NCI-H524 treated with DMSO at 0.1 percent for 48 hours (cell line): ENCODE data around the gene MAP2K7.
"Not testable (repeated sequence)": the region's sequence is repeated elsewhere in the genome, so short reads cannot be mapped to it uniquely, and the experiment has no call there.

Experiments used
- DNase-seq: peaks from one replicate; lab custom pipeline; 2025; lab: John Stamatoyannopoulos, UW

MAP2K7 gene

DNA sequence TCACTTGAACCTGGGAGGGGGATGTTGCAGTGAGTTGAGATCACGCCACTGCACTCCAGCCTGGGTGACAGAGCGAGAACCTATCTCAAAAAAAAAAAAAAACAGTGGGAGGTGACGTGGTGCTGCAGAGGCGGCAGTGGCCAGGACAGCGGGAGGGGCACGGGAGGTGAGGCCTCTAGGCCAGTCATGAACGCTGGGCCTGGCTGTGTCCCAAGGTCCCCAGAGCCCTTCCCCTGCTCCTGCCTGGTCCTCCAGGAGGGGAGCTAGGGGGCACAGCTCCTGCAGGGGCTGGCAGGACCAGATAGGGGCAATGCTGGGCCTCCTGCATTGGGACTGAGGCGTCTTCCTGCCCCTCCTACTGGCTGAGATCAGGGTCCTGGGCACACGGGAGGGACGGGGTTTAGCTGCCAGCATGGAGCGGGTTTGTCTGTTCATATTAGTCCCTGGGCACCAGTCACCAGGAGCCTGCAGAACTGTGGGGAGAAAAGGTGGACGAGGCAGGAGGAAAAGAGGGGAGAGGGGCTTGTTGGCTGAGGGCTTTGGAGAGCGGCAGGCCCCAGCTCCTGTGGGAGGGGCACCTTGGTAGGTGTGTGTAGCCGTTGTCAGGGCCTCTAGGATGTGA lies 4.5 kb downstream of the MAP2K7 start:
- DNase-seq = no peak

DNA sequence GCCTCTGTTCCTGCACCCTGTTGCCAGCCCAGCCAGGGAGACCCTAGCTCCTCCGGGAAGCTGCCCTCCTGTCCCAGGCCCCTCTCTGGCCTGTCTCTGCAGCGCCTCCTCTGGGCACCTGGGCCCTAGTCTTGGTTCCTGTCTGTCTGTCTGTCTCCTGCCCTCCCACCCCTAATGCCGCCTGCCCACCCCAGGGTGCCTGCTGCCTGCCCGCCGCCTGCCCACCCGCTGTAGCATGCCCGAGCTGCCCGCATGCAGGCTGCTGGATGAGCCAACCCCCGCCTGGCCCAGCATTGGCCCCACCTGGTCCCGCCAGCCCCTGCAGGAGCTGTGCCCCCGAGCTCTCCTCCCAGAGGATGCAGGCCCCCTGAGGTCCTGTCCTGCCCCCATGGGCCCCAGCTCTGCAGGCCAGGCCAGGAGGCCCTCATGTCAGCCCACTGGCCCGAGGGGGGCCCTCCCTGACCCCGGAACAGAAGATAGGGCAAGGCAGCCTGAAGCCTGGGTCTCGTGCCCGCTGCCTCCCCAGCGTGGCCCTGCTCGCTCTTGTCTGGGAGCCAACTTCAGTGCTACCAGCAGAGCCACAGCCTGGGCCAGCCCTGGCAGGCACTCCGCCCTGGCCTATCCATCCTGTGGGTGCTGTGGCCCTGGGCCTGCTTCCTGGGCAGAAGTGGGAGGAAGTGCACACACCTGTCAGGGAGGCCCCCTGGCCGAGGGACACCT lies 5.2 kb downstream of the MAP2K7 start:
- no peak for DNase-seq

DNA sequence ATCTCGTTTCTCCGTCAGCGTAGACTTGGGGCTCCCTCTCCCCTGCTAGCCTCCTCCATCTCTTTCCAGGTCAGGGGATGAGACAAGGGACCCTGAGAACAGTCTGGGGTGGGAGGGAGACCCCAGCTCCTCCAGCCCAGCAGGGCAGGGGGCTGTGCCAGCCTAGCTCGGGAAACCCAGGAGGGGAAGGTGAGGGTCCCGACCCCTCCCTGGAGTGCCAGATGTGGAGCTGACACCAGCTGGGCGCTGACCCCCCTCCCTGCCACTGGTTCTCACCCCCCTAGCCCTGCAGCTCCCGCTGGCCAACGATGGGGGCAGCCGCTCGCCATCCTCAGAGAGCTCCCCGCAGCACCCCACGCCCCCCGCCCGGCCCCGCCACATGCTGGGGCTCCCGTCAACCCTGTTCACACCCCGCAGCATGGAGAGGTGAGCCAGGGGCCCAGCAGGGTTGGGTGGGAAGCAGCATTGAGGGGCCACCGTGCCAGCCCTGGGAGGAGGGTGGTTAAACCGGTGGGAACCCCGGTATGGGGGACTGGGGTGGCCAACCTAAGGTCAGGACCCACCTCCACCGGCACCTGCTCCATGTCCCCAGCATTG lies 5.9 kb downstream of the MAP2K7 start:
- DNase-seq = no peak

DNA sequence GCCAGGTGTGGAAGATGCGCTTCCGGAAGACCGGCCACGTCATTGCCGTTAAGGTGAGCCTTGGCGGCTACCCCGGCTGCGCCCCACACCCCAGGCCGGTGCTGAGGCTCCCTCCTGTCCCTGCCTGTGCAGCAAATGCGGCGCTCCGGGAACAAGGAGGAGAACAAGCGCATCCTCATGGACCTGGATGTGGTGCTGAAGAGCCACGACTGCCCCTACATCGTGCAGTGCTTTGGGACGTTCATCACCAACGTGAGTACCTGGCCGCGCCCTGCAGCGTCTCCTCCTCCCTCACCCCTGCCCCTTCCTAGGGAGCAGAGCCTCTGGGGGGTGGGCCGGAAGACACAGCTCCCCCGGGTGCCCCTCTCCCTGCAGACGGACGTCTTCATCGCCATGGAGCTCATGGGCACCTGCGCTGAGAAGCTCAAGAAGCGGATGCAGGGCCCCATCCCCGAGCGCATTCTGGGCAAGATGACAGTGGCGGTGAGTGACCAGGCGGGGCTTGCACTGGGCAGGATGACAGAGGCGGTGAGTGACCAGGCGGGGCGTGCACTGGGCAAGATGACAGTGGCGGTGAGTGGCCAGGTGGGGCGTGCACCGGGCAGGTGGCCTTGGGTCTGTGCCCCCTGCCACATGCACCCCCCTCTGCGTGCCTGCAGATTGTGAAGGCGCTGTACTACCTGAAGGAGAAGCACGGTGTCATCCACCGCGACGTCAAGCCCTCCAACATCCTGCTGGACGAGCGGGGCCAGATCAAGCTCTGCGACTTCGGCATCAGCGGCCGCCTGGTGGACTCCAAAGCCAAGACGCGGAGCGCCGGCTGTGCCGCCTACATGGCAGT lies 6.9 kb downstream of the MAP2K7 start:
- no peak for DNase-seq

DNA sequence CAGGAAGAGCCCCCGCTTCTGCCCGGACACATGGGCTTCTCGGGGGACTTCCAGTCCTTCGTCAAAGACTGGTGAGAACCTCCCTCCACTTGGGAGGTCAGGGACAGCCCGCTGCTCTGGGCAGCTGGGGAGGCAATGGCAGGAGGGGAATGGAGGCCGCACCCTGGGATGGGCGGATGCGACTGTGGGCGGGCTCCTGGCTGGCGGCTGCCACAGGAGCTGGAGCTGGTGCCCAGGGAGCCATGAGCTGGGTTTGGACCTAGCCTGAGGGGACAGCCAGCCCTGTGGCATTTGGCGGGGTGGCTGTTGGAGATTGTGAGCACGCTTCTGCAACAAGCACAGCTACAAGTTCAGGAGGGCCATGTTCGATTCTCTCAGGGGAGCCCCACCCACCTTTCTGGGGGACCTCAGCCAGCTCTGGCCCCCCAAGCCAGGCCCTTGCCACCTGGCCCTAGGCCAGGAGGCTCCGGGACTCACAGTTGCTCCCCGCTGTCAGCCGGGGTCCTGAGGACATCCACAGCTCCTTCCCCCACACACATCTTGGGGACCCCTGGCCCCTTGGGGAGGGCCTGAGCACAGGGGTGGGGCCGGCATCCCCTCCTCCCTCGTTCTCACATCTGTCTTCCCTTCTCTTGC lies 7.9 kb downstream of the MAP2K7 start:
- no peak for DNase-seq

DNA sequence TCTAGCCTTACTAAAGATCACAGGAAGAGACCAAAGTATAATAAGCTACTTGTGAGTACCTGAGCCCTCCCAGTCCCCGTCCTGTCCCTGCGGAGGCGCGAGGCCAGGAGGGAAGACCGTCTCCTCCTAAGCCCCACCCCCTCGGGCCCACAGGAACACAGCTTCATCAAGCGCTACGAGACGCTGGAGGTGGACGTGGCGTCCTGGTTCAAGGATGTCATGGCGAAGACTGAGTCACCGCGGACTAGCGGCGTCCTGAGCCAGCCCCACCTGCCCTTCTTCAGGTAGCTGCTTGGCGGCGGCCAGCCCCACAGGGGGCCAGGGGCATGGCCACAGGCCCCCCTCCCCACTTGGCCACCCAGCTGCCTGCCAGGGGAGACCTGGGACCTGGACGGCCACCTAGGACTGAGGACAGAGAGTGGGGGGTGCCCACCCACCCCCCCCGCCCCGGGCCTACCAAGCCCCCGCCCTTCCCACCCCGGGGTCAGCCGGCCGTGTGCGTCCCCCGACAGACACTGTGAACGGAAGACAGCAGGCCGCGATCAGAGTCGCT lies 8.5 kb downstream of the MAP2K7 start:
- no peak for DNase-seq

DNA sequence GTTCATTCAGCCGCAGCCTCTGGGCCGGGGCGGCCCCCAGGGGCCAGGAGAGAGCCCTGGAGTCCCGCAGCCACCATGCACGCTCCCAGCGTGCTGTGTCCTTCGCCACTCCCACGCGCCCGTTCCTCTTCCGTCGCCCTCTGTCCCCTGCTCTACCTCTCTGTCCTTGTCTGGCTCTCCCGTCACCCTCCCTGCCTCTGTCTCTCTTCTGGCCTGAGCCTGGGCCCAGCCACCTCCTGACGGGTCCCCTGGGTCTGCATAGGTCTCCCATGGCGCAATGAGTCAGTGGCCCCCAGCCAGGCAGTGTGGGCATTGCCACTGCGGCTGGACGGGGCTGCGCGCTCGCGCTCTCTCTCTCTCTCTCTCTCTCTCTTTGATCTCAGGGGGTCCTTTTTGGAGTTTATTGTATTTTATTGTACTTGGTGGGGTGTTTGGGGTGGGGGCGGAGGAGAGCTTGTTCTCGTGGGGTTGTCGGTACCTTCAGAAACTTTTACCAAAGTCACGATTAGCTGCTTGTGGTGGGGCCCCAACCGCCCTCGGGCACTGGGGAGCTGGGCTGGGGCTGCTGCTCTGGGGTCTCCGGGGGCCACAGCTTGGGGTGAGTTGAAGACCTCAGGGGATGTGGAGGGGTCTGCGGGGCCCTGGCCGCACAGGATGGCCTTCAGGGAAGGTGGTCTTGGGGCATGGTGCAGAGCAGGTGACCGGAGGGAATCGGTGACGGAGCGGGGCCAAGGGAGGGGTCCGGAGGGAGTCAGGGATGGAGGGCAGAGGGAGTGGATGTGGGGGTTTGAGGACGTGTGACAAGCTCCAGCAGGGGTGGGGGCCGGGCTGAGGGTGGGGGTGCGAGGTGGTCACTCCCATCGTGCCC lies 9.3 kb downstream of the MAP2K7 start:
- DNase-seq = no peak

DNA sequence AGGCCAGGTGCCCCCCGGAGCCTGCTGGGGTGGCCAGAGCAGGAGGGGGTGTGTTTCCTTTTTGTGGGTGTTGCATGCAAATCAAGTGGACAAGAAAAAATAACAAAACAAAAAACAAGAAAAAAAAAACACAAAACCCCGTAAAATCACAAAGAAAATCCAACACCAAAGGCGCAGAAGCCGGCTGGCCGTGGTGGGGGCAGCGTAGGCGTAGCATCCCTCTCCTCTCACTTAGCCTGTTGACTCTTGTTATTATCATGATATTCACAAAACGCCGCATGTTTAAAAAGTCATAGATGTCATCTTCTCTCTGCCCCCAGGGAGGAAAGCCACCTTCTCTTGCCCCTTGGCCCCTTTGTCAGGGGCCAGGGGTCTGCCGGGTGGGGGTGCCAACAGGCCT lies 10.0 kb downstream of the MAP2K7 start:
- no peak for DNase-seq

DNA sequence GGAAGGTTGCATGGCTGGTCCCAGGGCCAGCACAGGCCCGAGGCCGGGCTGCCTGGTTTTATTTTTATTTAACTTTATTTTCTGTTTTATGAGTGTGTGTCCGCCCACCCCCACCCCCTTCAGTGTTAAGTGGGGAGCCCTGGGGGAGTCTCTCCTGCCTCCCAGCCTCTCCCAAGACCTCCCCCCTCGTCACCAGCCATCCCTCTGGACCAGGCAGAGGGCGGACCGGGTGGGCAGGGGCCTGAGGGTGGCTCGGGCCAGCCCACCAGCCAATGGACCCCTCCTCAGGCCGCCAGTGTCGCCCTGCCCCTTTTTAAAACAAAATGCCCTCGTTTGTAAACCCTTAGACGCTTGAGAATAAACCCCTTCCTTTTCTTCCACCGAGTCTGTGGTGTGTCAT lies 10.4 kb downstream of the MAP2K7 start:
- DNase-seq = no peak

DNA sequence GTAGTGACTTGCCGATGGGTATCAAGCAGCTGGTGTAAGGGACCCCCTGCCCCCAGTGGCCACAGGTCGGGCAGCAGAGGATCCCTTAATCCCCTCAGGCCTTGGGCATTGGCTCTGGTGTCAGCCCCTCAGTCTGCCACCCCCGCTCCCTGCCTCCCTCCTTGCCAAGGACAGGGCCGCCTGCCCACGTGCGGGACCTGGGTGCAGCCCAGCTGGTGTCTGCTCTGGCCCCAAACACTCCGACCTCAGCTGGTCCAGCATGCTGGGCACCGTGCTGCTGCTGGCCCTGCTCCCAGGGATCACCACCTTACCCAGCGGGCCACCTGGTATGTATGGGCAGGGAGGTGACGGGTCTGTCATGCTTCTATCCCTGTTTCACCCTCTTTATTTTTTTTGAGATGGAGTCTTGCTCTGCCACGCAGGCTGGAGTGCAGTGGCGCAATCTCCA lies 10.9 kb downstream of the MAP2K7 start, which contains the start of gene TGFBR3L:
Gene TGFBR3L (plus strand): TSS at position 233 of the 448 bp plus-strand sequence.
- DNase-seq = no peak

DNA sequence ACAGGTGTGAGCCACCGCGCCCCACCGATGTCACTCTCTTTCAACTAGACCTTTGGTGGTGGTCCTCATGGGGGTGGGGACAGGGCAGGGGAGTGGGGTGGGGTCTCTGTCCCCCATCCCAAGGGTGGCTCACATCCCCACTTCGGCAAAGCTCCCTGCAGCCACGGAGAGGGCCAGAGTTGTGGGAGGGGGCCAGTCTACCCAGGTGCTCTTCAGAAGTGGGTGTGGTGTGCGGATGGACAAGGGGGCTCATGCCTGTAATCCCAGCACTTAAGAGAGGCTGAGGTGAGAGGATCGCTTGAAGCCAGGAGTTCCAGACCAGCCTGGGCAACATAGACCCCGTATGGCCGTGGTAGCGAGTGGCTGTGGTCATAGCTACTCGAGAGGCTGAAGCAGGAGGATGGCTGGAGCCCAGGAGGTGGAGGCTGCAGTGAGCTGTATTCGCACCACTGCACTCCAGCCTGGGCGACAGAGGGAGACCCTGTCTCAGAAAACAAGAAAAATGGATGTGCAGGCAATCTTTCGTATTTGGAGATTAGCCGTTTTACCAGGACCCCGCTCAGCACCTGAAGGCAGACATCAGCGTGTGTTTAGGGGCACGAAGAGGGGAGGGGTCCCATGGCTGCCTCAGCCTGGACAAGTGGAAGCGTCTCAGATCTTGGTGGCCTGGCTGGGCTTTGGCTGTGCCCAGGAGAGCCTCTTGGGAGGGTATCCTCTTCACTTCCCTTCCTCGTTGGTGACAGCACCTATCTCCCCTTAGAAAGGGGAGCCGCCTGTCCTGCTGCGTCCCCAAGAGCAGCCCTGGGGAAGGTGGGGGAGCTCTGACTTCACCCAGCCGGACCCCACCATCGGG lies 11.8 kb downstream of the MAP2K7 start:
- no peak for DNase-seq

DNA sequence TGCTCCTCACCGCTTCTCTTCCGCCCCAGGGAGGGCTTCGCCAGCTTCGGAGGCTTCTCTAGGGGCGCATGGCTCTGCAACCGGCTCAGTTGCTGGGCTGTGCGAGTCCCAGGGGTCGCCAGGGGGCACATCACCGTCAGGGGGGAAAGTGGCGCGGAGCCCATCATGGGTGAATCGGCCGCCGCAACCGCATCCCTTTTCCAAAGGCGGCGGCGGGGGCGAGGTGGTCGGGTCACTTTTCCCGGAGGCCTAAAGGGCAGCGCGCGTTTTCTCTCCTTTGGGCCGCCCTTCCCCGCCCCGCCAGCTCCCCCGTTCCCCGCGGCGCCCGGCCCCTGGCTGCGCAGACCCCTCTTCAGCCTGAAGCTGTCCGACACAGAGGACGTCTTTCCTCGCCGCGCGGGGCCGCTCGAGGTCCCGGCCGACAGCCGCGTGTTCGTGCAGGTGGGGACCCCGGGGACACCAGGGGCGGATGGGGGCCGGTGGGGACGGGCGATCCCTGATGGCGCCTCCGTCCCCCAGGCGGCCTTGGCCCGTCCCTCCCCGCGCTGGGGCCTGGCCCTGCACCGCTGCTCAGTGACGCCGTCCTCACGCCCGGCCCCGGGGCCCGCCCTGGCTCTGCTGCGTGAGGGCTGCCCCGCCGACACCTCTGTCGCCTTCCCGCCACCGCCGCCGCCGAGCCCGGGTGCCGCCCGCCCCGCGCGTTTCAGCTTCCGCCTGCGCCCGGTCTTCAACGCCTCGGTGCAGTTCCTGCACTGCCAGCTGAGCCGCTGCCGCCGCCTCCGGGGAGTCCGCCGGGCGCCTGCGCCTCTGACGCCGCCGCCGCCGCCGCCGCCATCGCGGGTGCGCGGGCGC lies 12.7 kb downstream of the MAP2K7 start:
- no peak for DNase-seq

DNA sequence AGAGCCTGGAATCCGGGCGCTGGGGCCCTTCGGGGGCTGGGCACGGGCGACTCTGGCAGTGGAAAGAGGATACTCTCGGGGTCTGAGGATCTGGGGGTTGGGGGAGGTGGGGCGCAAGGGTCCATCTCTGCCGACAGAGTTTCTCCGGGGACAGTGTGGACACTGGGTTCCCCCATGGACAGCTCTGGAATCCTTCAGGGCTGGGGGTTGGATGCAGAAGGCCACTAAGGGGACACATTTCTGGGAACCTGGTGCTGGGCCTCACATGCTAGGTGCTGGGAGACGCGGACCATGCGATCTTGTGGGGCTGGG lies 13.2 kb downstream of the MAP2K7 start:
- DNase-seq = no peak

DNA sequence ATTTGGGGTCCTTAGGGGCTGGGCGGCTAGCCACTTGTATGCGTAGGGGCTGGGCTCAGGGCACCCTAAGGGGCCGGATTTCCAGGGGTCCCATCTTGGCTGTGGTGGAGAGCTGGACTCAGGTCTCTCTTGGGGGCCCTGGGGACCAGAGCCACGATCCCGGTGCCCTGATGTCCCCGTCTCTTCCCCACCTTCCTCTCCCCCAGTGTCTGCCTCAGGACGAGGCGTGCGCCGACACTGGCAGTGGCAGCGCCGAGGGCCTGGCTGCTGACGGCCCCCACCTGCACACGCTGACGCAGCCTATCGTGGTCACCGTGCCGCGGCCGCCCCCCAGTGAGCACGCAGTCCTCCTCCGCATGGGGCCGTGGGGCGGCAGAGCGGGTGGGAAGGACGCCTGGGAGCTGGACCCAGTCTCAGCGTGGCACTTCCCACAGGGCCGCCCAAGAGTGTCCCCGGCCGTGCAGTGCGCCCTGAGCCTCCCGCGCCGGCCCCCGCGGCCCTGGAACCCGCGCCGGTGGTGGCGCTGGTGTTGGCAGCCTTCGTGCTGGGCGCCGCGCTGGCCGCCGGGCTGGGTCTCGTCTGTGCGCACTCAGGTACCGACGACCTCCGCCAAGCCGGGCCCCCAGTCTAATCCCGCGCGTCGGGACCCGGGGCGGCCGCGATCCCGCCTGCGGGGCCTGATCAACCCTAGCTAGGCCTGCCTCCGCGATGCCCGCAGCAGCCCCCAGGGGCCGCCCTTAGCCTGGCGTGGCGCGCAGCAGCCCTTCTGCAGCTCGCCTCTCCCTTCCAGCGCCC lies 13.8 kb downstream of the MAP2K7 start:
- no peak for DNase-seq

DNA sequence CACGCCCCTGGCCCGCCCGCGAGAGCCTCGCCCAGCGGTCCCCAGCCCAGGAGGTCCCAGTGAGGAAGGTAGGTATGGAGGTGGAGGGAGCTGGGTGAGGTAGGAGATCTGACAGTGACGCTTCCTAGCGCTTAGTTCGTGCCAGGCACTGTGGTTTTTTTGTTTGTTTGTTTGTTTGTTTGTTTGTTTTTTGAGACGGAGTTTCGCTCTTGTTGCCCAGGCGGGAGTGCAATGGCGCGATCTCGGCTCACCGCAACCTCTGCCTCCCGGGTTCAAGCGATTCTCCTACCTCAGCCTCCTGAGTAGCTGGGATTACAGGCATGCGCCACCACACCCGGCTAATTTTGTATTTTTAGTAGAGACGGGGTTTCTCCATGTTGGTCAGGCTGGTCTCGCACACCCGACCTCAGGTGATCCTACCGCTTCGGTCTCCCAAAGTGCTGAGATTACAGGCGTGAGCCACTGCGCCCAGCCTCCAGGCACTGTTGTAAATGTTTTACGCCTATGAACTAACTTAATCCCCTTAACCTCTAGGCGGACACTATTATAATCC lies 14.5 kb downstream of the MAP2K7 start:
- DNase-seq = not testable (repeated sequence)

DNA sequence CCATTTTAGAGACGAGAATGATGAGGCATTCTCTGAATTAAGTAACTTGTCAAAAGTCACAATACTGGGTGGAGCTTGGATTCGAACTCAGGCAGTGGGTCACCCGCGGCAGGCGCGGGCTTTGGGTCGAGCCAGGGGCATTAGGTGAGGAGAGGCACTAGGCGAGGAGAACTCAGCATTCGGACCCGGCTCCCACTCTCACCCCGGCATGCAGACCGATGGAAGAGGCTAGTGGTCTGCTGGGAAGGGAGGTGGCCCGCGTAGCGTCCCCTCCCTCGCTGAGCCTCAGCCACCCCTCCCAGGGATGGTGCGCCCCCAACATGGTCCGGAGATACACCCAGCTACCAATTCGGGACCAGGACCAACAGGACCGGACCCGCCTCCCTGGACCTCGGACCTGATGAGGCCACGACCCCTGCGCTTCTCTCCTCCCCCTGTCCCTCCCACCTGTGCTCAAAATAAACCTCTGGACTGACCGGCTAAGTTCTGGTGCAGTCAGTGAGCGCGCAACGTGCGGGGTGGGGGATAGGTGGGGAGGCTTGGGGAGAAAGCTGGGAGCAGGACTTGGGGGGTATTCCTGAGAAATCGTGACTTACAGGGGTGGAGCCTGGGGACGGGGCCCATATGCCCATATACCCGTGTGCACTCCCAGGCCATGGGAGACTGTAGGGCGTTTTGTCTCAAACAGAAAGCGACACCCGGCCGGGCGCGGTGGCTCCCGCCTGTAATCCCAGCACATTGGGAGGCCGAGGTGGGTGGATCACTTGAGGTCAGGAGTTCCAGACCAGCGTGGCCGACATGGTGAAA lies 15.1 kb downstream of the MAP2K7 start:
- DNase-seq = no peak
